GM10248 (cell line): ENCODE measurements around the gene NEK1.

Experiments
- CTCF ChIA-PET: fragments of 300-600 bp; sonication (Branson Sonifier 250); formaldehyde crosslinking; extraction: SDS; loops from one replicate; lab custom pipeline; 2021; ENCODE audit warnings: antibody characterized with exemption; lab: Yijun Ruan, JAX
- POLR2A ChIA-PET: fragments of 350-650 bp; sonication (Branson Sonifier 250); formaldehyde crosslinking; extraction: SDS; loops from one replicate; lab custom pipeline; 2020; ENCODE audit warnings: antibody characterized with exemption; lab: Yijun Ruan, JAX
- DNase-seq: peaks from one replicate; pipeline ENCODE4 v3.0.0; 2012; ENCODE audit errors: extremely low spot score
- TF ChIP-seq, protein P1 (sequence below): IDR thresholded peaks from 2 replicates; pipeline ENCODE4 v1.5.1; 2012; ENCODE audit warnings: mild to moderate bottlenecking, low read depth; ENCODE audit errors: extremely low read depth, missing control alignments, control extremely low read depth

NEK1 gene

DNA sequence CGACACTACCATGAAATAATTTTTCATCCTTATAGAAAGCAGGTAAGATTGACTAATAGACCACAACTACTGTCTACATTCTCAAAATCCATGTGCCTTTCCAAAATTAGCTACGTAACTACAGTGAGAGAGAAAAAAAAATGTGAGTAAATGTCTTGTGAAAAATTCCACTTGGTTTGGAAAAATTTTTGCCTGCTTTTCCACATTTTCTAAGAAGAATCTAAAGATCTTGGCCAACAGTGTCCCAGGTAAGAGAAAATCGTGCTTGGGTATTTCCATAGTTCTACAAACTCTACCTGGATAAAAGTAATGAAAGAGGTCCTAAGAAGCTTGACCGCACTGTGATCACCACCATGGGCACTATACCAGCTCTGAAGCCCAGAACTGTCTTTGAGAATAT, 6.6 kb upstream of the NEK1 start:
- ChIA-PET CTCF (interaction anchor here (0.9 to 2.2 kb wide), 8 partner anchors 15 to 328 kb away, joined by 3 to 9 read pairs (median 4); no protein-coding TSS in a partner anchor), POLR2A (interaction anchor here (0.7 kb wide), 1 partner anchor 534 kb away, joined by 3 read pairs; no protein-coding TSS in a partner anchor)
- DNase-seq = no peak
- TF ChIP-seq, protein P1, sequence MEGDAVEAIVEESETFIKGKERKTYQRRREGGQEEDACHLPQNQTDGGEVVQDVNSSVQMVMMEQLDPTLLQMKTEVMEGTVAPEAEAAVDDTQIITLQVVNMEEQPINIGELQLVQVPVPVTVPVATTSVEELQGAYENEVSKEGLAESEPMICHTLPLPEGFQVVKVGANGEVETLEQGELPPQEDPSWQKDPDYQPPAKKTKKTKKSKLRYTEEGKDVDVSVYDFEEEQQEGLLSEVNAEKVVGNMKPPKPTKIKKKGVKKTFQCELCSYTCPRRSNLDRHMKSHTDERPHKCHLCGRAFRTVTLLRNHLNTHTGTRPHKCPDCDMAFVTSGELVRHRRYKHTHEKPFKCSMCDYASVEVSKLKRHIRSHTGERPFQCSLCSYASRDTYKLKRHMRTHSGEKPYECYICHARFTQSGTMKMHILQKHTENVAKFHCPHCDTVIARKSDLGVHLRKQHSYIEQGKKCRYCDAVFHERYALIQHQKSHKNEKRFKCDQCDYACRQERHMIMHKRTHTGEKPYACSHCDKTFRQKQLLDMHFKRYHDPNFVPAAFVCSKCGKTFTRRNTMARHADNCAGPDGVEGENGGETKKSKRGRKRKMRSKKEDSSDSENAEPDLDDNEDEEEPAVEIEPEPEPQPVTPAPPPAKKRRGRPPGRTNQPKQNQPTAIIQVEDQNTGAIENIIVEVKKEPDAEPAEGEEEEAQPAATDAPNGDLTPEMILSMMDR = no peak

DNA sequence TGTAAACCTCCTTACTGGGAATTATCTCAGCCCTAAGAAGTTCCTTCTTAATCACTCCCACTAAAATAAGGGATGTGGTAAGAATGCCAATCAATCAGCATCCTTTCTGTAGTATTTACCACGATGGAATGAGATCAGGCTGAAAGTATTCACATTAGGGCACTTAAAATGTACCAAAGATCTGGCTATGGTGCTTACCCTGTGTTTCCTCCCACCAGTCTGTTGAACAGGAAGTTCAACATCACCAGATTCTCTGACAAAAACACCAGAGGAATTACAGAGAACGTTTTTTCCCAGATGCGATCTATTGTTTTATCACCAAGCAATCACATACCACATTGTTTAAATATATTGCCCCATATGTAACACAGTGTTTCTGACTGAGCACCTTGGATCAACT, 5.9 kb upstream of the NEK1 start:
- POLR2A ChIA-PET = no interaction called here
- DNase-seq = no peak
- CTCF ChIA-PET = interaction anchor here (0.9 to 1.4 kb wide), 3 partner anchors 20 to 192 kb away, joined by 3 to 4 read pairs (median 3); no protein-coding TSS in a partner anchor
- TF ChIP-seq, protein P1 = no peak

DNA sequence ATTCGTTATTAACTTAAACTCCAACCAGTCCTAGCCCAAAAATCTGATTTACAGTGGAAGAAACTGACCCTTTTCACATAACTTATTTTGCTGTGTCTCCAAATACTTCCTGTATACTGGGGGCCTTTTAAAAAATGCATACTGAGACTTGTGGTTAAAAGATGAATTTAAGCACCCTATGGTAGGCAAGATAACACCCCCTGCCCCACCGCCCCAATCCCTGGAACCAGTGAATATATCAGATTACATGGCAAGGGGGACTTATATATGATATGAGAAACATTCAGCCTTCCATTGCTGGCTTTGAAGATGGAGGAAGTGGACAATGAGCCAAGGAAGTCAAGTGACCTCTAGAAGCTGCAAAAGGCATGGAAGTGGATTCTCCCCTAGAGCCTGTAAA, 4.9 kb upstream of the NEK1 start:
- TF ChIP-seq, protein P1 = no peak
- POLR2A ChIA-PET = no interaction called here
- CTCF ChIA-PET = no interaction called here
- DNase-seq = no peak

DNA sequence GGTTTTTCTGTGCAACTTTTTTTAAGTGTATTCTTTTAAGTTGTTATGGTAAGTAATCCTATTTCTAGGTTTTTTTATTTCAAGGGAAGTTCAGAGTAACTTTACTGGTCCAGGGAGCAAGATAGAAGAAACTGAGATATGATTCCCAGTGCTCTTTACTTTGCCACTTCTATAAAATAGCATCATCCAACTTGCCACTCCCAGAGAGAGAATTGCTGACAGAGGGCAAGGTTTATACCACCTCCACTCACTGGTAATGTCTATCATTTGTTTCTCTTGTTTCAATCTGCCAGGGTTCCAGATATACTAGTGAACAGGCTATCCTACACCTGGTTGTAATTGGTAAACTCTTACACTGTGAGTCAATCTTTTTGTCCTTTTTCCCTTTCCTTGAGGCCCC, 4.5 kb upstream of the NEK1 start:
- ChIA-PET POLR2A (no interaction called here), CTCF (no interaction called here)
- DNase-seq = no peak
- TF ChIP-seq, protein P1 = no peak

DNA sequence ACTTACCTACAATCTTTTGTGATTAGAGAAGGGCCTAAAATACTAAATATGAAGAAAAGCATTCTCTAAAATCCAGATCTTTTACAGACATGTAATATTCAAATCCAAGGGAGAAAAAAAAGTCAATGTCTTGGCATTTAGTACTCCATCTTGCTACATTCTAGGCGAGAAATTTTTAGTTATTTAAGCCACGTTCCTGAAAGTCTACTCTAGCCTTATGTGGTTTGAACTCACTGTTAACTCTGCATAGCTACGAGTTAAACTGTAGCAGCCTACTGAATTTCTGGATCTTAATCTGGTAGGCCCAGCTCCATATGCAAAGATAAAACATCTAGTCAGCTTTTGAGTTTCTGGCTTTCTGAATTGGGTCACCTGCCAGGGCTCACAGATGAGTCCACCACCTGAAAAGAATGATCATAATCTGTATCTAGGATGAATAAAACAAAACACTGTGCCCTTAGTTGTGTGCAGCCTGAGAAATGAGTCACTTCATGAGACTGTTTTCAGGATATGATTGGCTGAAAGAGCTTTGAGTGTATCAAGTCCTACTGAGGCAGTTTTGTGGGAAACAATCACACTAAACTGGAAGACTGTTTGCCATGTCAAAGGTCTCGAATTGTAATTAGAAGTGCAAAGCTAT, 3.2 kb upstream of the NEK1 start:
- TF ChIP-seq, protein P1 = no peak
- no peak for DNase-seq
- POLR2A ChIA-PET = no interaction called here
- CTCF ChIA-PET = interaction anchor here (0.8 kb wide), 1 partner anchor 11 kb away, joined by 4 read pairs; no protein-coding TSS in a partner anchor

DNA sequence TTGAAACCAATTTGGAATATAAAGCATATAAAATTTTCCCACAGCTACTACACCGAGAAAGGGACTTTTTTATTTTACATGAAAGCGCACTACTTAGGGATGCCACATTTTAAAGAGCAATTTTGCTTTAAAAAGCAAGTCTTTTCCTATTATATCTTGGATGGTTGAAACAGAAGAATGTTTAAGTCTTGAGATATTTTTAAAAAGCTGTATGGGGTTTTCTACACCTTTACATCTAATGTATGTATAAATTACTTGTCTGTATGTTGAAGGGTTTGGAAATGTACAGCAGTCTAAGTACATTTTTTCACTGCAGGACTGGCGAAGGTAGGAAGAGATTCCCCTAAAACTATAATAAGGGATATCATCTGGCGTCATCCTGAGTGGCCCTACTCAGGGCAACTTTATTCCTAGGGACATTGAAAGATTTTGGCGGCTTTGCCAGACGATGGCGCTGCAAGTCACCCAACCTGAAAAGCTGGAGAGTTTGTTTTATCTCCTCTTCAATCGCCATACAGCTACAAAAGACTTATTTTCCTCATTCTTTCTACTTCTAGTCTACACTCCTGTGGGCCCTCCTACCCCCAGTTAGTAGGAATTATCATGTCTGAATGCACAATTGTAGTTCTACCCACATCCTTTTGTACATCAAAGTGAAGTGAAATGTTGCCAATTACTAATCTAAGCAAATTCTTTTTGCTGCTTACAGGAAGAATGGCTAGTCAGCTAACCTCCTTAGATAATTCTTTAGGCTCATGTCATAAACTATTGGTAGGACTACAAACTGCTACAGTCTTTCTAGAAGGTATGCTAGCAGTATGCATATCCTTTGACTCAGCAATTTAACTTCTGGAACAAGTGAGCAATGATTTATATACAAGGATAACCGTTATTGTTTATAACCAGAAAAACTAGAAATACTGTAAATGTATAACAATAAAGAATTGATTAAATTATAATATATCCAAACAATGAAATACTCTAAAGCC, 782 bp upstream of the NEK1 start:
- POLR2A ChIA-PET = interaction anchor here (1.0 kb wide), 1 partner anchor 130 kb away, joined by 3 read pairs; no protein-coding TSS in a partner anchor

More for the DNA sequence above, 782 bp upstream of the NEK1 start:
- DNase-seq = peak; percentile 52
- CTCF ChIA-PET = interaction anchor here (0.6 to 4.2 kb wide), 31 partner anchors 8 to 690 kb away, joined by 3 to 25 read pairs (median 4); partner anchors contain the start of genes CBR4 and HPF1
- TF ChIP-seq, protein P1 = peak; percentile 82
